VCaP (cell line): Measurements from ENCODE around the gene KRTAP5-1.
"Not testable (repeated sequence)": the region's sequence is repeated elsewhere in the genome, so short reads cannot be mapped to it uniquely, and the experiment has no call there.

Source experiments
- H3K27ac ChIP-seq: fragments of 450-650 bp; 2 replicates; pipeline ENCODE4 v1.5.1; 2017
- CTCF ChIP-seq: fragments of 450-650 bp; conservative IDR thresholded peaks from 2 replicates; pipeline ENCODE4 v1.5.1; 2017; ENCODE audit warnings: mild to moderate bottlenecking, moderate library complexity

KRTAP5-1 gene

GRCh38 chr11:1625541-1625940 lies 40.5 kb upstream of the KRTAP5-1 start:
- TF ChIP-seq CTCF = no peak
- no peak overlapping the region for H3K27ac ChIP-seq

GRCh38 chr11:1624621-1625020 lies 39.5 kb upstream of the KRTAP5-1 start:
- H3K27ac ChIP-seq = no peak overlapping the region
- TF ChIP-seq CTCF = no peak

DNA sequence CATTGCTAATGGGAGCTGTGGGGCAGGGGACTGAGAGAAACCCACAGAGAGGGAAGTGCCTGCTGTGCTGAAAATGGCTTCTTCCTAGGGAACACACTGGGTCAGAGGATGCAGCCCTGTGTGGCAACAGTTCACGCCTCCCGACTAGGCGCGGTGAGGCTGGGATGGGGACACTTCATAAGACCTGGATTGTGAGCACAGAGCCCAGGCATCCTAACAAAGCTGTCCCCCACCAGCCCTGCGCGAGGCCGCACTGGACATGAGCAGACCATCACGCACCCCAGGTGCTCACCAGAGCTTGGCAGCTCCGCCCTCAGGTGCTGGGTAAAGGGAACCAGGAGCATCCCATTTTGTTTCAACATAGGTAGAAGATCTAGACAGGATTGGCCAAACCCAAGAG lies 38.6 kb upstream of the KRTAP5-1 start:
- H3K27ac ChIP-seq = no peak overlapping the region
- TF ChIP-seq CTCF = no peak

- H3K27ac ChIP-seq = no peak within 1 kb of the TSS
- no peak for TF ChIP-seq CTCF
These were observed 37.0 kb upstream of the KRTAP5-1 start, which contains the start of gene KRTAP5-4 for GRCh38 chr11:1622086-1622485. KRTAP5-4 (minus strand) TSS chr11:1622138; CDS start chr11:1622093, 45 bp downstream.

DNA sequence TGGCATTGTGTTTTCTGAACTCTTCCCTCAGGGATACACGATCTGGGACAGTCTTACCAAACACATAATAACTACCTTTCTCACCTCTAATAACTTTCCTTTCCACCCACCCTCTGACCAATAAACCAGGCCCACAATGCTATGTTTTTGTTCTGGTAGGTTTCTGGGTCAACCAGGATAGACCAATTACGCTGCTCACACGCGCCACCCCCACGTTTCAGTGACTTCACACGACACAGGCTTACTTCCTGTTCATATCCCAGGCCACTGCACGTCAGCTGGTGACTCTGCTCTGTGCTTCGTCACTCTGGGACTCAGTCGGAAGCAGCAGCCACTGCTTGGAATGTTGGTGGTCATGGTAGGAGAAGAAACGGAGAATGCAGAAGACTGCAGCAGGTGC lies 34.4 kb upstream of the KRTAP5-1 start:
- H3K27ac ChIP-seq = no peak overlapping the region
- no peak for TF ChIP-seq CTCF

GRCh38 chr11:1618231-1618630 lies 33.1 kb upstream of the KRTAP5-1 start:
- no peak for TF ChIP-seq CTCF
- H3K27ac ChIP-seq = no peak overlapping the region

DNA sequence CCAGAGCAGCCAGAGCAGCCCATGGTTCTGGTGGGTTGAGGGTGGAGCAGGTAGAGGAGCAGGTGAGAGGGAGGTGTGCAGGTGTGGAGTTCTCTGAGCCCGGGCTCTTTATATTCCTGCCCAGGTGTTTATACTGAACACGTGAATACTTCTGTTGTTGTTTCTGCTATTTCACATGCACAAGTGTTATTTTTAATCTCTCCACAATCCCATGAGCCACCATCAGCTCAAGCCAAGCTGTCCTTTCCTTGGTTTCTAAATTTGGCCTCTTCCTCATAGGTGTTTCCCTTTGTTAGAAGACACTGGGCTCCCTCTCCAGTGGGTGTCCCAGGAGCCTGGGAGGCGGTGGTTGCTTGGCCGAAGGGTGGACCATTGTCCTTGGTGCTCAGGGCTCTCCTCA lies 23.3 kb upstream of the KRTAP5-1 start, which contains the start of gene KRTAP5-3:
Gene KRTAP5-3 (minus strand): TSS at position 101 of the 400 bp plus-strand sequence. CDS start 78 bp downstream, at position 23.
- no peak within 1 kb of the TSS for H3K27ac ChIP-seq
- no peak for TF ChIP-seq CTCF

DNA sequence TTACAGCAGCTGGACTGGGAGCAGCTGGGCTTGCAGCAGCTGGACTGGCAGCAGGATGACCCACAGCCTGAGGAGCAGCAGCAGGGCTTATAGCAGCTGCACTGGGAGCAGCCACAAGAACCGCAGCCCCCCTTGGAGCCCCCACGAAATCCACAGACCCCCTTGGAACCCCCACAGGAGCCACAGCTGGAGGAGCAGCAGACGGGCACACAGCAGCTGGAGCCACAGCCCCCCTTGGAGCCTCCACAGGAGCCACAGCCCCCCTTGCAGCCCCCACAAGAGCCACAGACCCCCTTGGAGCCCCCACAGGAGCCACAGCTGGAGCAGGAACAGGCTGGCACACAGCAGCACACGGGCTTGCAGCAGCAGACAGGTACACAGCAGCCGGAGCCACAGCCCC lies 22.8 kb upstream of the KRTAP5-1 start:
- not testable (repeated sequence) for H3K27ac ChIP-seq

DNA sequence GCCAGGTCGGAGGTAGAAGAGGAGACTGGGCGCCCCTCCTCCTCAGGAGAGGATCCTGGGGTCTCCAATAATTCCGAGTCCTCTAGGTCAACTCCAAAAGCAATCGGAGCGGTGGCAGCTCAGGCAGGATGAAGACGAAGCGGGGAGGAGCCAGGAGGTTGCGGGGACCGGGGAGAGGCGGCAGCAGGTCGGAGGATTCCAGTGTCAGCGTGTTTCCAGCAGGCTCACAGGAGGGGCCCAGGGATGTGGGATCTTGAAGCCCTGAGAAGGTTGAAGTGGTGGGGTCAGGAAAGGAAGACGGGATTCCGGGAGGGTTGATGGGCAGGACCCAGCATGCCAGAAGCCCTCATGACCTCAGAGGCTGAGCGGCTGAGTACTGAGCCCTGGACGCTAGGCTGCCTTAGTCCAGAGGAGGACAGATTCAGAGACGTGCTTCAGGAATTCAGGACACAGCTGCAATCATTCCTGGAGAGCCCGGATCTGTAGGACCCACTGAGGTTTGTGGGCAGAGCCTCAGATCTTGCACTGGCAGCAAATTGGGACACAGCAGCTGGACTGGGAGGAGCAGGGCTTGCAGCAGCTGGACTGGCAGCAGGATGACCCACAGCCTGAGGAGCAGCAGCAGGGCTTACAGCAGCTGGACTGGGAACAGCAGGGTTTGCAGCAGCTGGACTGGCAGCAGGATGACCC lies 22.2 kb upstream of the KRTAP5-1 start:
- not testable (repeated sequence) for H3K27ac ChIP-seq

GRCh38 chr11:1605923-1606322 lies 20.8 kb upstream of the KRTAP5-1 start:
- not testable (repeated sequence) for H3K27ac ChIP-seq
